ENCODE data around the gene SLC25A15.
"Not testable (repeated sequence)": the region's sequence is repeated elsewhere in the genome, so short reads cannot be mapped to it uniquely, and the experiment has no call there.

Gene SLC25A15

DNA sequence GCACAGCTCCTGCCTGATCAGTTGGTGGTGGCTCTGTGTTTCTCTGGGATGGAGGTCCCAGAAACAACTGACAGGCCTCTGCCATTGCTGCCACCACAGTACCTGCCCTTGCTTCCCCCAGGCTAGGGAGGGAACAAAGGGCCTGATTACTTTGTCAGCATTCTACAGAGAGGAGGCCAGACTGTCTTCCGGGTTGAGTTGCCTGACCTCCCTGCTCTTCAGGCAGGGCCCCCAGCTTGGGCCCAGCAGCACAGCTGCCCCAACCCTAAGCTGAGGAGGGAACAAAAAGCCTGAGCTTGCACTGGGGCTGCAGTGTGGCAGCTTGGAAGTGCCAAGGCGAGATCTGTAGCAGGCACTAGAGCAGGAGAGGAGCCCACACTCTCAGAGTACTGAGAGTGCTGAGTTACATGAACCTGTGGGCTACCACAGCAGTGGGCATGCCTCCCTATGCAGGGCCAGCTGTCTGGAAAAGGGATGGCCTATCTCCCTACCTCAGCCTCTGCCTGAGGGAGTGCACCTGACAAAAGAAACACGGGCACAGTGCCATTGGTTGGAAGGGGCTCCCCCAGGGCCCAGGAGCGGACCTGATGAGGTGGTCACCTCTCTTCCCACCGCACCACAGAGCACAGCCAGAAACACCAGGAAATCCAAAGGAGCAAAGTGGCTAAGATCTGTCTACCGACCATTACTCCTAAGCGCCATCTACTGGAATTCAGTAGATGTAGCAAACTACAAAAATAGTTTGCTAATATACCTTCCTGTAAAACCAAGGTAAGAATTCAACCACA lies 24.4 kb downstream of the SLC25A15 start:
- DNase-seq (ENCODE audit: low spot score): peak; percentile 38

DNA sequence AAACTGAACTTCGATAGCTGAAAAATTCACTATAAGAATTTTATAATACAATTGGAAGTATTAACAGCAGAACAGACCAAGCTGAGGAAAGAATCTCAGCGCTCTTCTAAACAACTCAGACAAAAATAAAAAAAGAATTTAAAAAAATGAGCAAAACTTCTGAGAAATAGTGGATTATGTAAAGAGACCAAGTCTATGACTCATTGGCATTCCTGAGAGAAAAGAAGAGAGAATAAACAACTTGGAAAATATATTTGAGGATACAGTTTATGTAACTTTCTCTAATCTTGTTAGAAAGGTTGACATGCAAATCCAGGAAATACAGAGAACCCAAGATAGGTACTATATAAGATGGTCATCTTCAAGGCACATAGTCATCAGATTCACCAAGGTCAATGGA lies 25.4 kb downstream of the SLC25A15 start:
- no peak for DNase-seq (ENCODE audit: low spot score)

DNA sequence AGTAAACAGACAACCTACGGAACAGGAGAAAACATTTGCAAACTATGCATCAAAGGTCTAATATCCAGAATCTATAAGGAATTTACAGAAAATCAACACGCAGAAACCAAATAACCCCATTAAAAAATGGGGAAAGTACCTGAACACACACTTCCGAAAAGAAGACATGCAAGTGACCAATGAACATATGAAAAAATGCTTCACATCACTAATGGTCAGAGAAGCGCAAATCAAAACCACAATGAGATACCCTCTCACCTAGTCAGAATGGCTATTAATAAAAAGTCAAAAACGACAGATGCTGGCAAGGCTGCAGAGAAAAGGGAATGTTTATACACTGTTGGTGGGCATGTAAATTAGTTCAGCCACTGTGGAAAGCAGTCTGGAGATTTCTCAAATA lies 29.5 kb downstream of the SLC25A15 start:
- no peak for DNase-seq (ENCODE audit: low spot score)

DNA sequence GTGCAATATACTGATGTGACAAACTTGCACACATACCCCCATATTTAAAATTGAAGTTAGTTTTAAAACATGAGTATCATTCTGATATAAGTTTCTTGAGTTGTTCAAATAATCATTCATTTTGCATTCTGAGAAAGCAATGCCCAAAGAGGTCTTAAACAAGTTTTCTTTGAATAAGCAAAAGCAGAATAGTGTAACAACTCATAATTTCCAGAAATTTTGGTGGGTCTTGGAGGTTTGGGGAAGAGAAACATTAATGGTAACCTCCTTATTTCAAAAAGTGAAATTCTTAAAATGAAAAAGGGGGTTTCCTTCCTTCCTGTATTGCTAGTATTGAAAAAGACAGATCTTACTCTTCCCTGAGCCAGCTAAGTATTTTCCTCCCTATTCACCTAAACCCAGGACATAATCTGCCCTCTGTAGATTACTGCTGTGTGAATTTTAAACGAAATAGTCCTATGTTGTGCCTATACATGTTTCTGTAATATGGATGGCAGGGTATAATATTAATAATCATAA lies 30.4 kb downstream of the SLC25A15 start:
- DNase-seq (ENCODE audit: low spot score): no peak

DNA sequence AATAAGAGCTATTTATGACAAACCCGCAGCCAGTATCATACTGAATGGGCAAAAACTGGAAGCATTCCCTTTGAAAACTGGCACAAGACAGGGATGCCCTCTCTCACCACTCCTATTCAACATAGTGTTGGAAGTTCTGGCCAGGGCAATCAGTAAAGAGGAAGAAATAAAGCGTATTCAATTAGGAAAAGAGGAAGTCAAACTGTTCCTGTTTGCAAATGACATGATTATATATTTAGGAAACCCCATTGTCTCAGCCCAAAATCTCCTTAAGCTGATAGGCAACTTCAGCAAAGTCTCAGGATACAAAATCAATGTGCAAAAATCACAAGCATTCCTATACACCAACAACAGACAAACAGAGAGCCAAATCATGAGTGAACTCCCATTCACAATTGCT lies 50.3 kb downstream of the SLC25A15 start:
- not testable (repeated sequence) for DNase-seq (ENCODE audit: low spot score)

DNA sequence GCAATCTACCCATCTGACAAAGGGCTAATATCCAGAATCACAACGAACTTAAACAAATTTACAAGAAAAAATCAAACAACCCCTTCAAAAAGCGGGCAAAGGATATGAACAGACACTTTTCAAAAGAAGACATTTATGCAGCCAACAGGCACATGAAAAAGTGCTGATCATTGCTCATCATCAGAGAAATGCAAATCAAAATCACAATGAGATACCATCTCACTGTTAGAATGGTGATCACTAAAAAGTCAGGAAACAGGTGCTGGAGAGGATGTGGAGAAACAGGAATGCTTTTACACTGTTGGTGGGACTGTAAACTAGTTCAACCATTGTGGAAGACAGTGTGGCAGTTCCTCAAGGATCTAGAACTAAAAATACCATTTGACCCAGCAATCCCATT lies 51.5 kb downstream of the SLC25A15 start:
- not testable (repeated sequence) for DNase-seq (ENCODE audit: low spot score)

All from CD4-positive, alpha-beta T cell treated with Interleukin-2 at 100 ng/mL for 4 hours (primary cell).